Measurements from ENCODE around the gene KDM4F. TPM values are rescaled to one million over a fixed set of nuclear protein-coding genes. Genes with fewer than 3 reads are reported as not detected.
"Not testable (repeated sequence)": the region's sequence is repeated elsewhere in the genome, so short reads cannot be mapped to it uniquely, and the experiment has no call there.

KDM4F gene
- not detected for total RNA-seq

- H3K27me3 ChIP-seq; H3K4me3 ChIP-seq (replicated peaks in 1 of 3); H3K36me3 ChIP-seq; H3K9me3 ChIP-seq; H3K27ac ChIP-seq; H3K4me1 ChIP-seq; DNase-seq; intact Hi-C loops (cut with DNase I): not testable (repeated sequence)
- WGBS, 2 donors, result 68 to 73% methylated on average over 3 of the region's 3 CpGs
These were observed at the start of gene KDM4F for GRCh38 chr11:95049122-95049521. TSS of gene KDM4F (plus strand) at chr11:95049422.

DNA sequence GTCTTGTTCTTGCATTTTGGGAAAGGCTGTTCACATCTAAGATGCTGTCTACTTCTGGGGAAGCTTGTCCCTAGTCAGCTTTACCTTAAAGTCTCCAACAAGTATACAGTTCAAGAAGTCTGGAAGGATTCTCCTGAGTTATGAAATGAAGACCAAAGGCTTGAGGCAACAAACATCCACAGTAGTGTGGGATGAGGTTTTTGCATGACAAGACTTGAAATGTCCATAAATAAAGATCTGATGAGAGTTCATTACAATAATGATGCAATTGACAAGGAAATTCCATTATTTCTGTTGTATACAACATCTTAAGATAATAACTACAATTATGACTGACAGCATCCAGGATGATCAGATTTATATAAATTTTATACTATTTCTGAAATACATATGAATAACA, 45.5 kb upstream of the KDM4F start:
- Histone ChIP-seq H3K4me3 (replicated peaks in 1 of 3) (no peak overlapping the region), H3K27me3 (no peaks in the 10 kb centered on the region), H3K36me3 (no peaks in the 10 kb centered on the region), H3K27ac (no peak overlapping the region), H3K9me3 (no peaks in the 10 kb centered on the region), H3K4me1 (no peaks in the 10 kb centered on the region)
- intact Hi-C loops (cut with DNase I), result no loop called here
- TF ChIP-seq POLR2A (IDR thresholded peaks at IDR 0.05), result no peak
- TF ChIP-seq, protein P1, sequence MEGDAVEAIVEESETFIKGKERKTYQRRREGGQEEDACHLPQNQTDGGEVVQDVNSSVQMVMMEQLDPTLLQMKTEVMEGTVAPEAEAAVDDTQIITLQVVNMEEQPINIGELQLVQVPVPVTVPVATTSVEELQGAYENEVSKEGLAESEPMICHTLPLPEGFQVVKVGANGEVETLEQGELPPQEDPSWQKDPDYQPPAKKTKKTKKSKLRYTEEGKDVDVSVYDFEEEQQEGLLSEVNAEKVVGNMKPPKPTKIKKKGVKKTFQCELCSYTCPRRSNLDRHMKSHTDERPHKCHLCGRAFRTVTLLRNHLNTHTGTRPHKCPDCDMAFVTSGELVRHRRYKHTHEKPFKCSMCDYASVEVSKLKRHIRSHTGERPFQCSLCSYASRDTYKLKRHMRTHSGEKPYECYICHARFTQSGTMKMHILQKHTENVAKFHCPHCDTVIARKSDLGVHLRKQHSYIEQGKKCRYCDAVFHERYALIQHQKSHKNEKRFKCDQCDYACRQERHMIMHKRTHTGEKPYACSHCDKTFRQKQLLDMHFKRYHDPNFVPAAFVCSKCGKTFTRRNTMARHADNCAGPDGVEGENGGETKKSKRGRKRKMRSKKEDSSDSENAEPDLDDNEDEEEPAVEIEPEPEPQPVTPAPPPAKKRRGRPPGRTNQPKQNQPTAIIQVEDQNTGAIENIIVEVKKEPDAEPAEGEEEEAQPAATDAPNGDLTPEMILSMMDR (IDR thresholded peaks at IDR 0.05), result no peak
- no peak for DNase-seq

DNA sequence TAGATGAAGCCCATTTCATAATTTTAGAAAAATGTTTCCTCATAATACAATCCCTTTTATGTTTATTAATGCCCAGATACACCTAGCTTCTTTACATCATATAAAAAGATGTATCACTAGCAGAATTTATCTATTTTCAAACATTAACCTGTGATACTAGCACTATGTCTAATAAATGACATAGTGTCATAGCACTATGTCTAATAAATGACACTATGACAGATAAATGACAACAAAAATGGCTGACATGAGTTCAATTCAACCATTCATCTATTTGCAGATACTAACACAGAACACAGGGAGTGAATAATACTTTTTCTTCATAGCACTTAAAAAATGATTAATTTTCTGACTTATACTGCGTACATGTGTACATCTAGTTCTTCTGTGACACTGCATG, 43.6 kb upstream of the KDM4F start:
- no peaks in the 10 kb centered on the region for H3K36me3 ChIP-seq
- WGBS, 2 donors, result 90 to 91% methylated on average over 1 of the region's 1 CpG
- no peak overlapping the region for H3K27ac ChIP-seq
- no peaks in the 10 kb centered on the region for H3K4me1 ChIP-seq
- H3K9me3 ChIP-seq, result no peaks in the 10 kb centered on the region
- no peak overlapping the region for H3K4me3 ChIP-seq (replicated peaks in 1 of 3)
- no peaks in the 10 kb centered on the region for H3K27me3 ChIP-seq
- TF ChIP-seq, protein P1 (IDR thresholded peaks at IDR 0.05), result no peak
- no peak for TF ChIP-seq POLR2A (IDR thresholded peaks at IDR 0.05)
- no peak for DNase-seq
- intact Hi-C loops (cut with DNase I), result no loop called here

DNA sequence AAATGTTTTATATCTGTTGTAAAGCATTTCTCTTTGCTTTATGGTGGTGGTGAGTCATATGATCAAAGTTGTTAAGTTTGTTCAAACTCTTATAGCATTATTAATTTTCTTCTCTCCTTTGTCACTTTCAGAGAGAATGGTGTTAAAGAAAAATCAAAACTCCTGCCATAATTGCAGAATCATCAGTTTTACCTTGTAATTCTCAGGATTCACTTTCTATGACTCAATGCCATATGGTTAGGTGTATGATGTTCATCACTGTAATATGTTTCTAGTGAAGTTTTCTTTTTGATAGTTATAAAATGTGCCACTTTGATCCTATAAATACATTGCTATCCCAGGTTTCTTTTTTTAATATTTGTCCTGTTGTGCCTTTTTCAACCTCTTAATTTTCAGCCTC, 37.8 kb upstream of the KDM4F start:
- intact Hi-C loops (cut with DNase I), result no loop called here
- TF ChIP-seq, protein P1 (IDR thresholded peaks at IDR 0.05), result no peak
- no peak for TF ChIP-seq POLR2A (IDR thresholded peaks at IDR 0.05)
- H3K27me3 ChIP-seq, result no peaks in the 10 kb centered on the region

GRCh38 chr11:95014184-95014821, 34.9 kb upstream of the KDM4F start:
- H3K27me3 ChIP-seq, result no peaks in the 10 kb centered on the region
- H3K4me3 ChIP-seq (replicated peaks in 1 of 3), result no peak overlapping the region
- 91 to 92% methylated on average over 10 to 12 of the region's 12 CpGs for WGBS, 2 donors
- H3K9me3 ChIP-seq, result no peaks in the 10 kb centered on the region
- intact Hi-C loops (cut with DNase I), result no loop called here
- TF ChIP-seq POLR2A (IDR thresholded peaks at IDR 0.05), result no peak
- TF ChIP-seq, protein P1 (IDR thresholded peaks at IDR 0.05), result no peak
- H3K27ac ChIP-seq, result no peak overlapping the region
- H3K4me1 ChIP-seq, result no peaks in the 10 kb centered on the region
- no peaks in the 10 kb centered on the region for H3K36me3 ChIP-seq
- DNase-seq, result no peak

More for the DNA sequence above, 37.8 kb upstream of the KDM4F start:
- no peaks in the 10 kb centered on the region for H3K36me3 ChIP-seq
- no peaks in the 10 kb centered on the region for H3K9me3 ChIP-seq
- no peak for DNase-seq
- H3K4me1 ChIP-seq, result no peaks in the 10 kb centered on the region
- H3K27ac ChIP-seq, result no peak overlapping the region
- no peak overlapping the region for H3K4me3 ChIP-seq (replicated peaks in 1 of 3)

- Histone ChIP-seq H3K27ac (no peak overlapping the region), H3K27me3 (no peaks in the 10 kb centered on the region), H3K4me3 (replicated peaks in 1 of 3) (no peak overlapping the region), H3K36me3 (no peaks in the 10 kb centered on the region), H3K9me3 (no peaks in the 10 kb centered on the region), H3K4me1 (no peaks in the 10 kb centered on the region)
- WGBS, 2 donors, result 76 to 82% methylated on average over 2 of the region's 2 CpGs
- intact Hi-C loops (cut with DNase I), result no loop called here
- DNase-seq, result no peak
- TF ChIP-seq, protein P1 (IDR thresholded peaks at IDR 0.05), result no peak
- no peak for TF ChIP-seq POLR2A (IDR thresholded peaks at IDR 0.05)
These were observed 33.1 kb upstream of the KDM4F start for GRCh38 chr11:95016139-95016538.

DNA sequence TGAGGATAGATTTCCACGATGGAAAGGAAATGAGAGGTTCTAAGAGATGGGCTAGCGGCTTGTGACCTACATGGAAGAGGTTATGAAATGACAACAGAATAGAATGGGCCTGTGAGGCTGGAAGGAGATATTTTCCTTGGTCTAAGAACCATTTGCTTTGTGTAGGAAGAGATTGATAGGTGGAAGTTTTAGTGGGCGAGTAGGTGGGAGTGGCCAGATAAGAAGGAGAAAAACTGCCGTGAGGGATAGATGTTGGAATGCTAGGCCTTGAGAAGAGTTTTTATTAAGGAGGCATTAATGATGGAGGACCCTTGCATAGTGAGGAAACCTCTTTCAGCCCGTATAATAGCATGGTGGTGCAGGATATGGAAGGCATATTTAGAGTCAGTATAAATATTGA, 27.8 kb upstream of the KDM4F start:
- H3K4me1 ChIP-seq; intact Hi-C loops (cut with DNase I); H3K27me3 ChIP-seq; H3K27ac ChIP-seq; H3K4me3 ChIP-seq (replicated peaks in 1 of 3); H3K9me3 ChIP-seq; H3K36me3 ChIP-seq; DNase-seq: not testable (repeated sequence)
- WGBS, 2 donors, result 87 to 89% methylated on average over 5 of the region's 5 CpGs
